ENCODE data around the gene DDRGK1.

GRCh38 chr20:3150908-3151307, 53.6 kb downstream of the DDRGK1 start:
- TF ChIP-seq, protein P1, sequence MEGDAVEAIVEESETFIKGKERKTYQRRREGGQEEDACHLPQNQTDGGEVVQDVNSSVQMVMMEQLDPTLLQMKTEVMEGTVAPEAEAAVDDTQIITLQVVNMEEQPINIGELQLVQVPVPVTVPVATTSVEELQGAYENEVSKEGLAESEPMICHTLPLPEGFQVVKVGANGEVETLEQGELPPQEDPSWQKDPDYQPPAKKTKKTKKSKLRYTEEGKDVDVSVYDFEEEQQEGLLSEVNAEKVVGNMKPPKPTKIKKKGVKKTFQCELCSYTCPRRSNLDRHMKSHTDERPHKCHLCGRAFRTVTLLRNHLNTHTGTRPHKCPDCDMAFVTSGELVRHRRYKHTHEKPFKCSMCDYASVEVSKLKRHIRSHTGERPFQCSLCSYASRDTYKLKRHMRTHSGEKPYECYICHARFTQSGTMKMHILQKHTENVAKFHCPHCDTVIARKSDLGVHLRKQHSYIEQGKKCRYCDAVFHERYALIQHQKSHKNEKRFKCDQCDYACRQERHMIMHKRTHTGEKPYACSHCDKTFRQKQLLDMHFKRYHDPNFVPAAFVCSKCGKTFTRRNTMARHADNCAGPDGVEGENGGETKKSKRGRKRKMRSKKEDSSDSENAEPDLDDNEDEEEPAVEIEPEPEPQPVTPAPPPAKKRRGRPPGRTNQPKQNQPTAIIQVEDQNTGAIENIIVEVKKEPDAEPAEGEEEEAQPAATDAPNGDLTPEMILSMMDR (conservative IDR thresholded peaks at IDR 0.05; ENCODE audit: low read depth, low read length): no peak
- no peak for TF ChIP-seq EZH2 (IDR thresholded peaks at IDR 0.05; ENCODE audit: borderline replicate concordance, low read depth, low read length, poor library complexity, severe bottlenecking)
